Central memory CD8-positive, alpha-beta T cell (primary cell): ENCODE measurements around the gene FAM187B.
"Not testable (repeated sequence)": the region's sequence is repeated elsewhere in the genome, so short reads cannot be mapped to it uniquely, and the experiment has no call there.

Experiments
- ATAC-seq: fragments of 150-1000 bp; cut with Tn5 transposase; replicated peaks from 2 replicates; pipeline ENCODE4 v1.10.0; 2022; ENCODE audit warnings: mild to moderate bottlenecking, moderate FRiP score, moderate number of reproducible peaks; ENCODE audit not compliant: poor library complexity, severe bottlenecking; ENCODE audit errors: extremely low read depth
- DNase-seq, 2 donors: peaks; one replicate each; pipeline ENCODE4 v3.0.0; 2021; ENCODE audit warnings: low spot score in 2 of 2
- H3K27ac Mint-ChIP-seq: one replicate; pipeline ENCODE4 v1.8.0; 2022; ENCODE audit warnings: low read depth, mild to moderate bottlenecking, moderate library complexity, mixed read lengths
- H3K27me3 Mint-ChIP-seq: one replicate; pipeline ENCODE4 v1.8.0; 2022; ENCODE audit warnings: mixed read lengths
- H3K36me3 Mint-ChIP-seq: one replicate; pipeline ENCODE4 v1.8.0; 2022; ENCODE audit warnings: mild to moderate bottlenecking, moderate library complexity, mixed read lengths; ENCODE audit not compliant: insufficient read depth
- H3K4me1 Mint-ChIP-seq: one replicate; pipeline ENCODE4 v1.8.0; 2022; ENCODE audit warnings: mixed read lengths
- H3K4me3 Mint-ChIP-seq: one replicate; pipeline ENCODE4 v1.8.0; 2022; ENCODE audit warnings: mild to moderate bottlenecking, moderate library complexity, mixed read lengths
- H3K9me3 Mint-ChIP-seq: one replicate; pipeline ENCODE4 v1.8.0; 2022; ENCODE audit warnings: mixed read lengths

The FAM187B gene

DNA sequence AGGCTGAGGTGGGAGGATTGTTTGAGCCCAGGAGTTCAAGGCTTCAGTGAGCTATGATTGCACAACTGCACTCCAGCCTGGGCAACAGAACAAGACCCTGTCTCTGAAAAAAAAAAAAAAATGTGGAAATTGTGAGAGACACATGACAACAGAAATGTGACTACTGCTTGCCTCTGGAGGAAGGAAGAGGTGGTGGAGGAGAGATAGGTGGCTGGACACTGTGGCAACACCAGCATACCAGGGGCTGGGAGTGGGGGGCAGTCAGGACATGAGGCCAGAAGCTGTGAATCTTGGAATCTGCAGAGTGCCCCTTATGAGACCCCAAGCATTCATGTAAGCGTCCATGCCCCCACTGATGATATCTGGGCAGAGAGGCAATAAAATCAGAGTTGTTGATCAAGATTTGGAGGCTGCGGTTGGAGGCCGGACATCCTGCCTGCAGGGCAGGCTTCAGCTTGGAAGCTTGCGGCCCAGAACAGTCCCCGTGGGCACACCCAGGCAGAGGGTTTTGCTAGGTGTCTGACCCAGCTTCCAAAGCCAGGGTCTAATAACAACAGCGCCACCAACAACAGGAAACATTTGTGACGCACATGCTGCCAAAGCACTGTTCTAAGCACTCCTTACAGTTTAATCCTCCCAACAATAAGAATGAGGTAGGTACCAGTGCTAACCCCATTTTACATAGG lies 16.9 kb downstream of the FAM187B start:
- Mint-ChIP-seq H3K36me3 (peaks cover 21% of the 10 kb centered on the region), H3K27ac (peak overlapping the region; percentile 100), H3K4me3 (peak overlapping the region; percentile 78), H3K4me1 (peaks cover 63% of the 10 kb centered on the region), H3K27me3 (no peaks in the 10 kb centered on the region), H3K9me3 (no peaks in the 10 kb centered on the region)
- DNase-seq (peak; percentile 73 to 87), ATAC-seq (peak; percentile 57)

DNA sequence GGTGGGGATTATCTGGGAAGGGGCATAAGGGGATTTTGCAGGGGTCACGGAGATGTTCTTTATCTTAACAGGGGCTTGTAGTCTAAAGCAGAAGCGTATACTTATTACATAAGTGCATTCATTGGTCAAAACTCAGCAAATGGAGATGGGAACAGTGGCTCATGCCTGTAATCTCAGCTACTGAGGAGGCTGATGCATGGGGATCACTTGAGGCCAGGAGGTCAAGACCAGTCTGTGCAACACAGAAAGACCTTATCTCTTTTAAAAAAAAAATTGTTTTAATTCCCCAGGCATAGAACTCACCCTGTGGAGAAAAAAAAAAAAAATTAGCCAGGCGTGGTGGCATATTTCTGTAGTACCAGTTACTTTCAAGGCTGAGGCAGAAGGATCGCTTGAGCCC lies 18.9 kb downstream of the FAM187B start:
- Mint-ChIP-seq H3K36me3 (peaks cover 21% of the 10 kb centered on the region), H3K9me3 (no peaks in the 10 kb centered on the region), H3K4me1 (peaks cover 65% of the 10 kb centered on the region), H3K27me3 (no peaks in the 10 kb centered on the region), H3K27ac (peak overlapping the region; percentile 100), H3K4me3 (no peak overlapping the region)
- no peak for DNase-seq
- ATAC-seq, result no peak

DNA sequence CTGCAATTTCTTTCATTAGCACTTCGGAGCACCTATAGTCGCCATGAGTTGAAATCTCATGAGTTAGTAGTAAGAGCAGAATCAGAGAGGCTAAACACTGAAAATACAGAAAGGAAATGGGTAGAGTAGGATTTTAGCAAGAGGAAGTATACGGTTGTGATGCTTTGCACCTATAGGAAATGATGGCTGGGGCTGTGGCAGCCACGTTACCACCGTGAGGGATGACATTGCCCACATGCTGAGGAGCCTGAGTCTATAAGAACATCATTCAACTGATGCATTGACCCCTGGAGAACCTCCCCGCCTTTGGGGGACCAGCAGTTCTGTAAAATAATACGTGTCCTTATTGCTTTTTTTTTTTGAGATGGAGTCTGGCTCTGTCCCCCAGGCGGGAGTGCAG lies 20.4 kb downstream of the FAM187B start:
- DNase-seq (no peak), ATAC-seq (no peak)
- Mint-ChIP-seq H3K27me3 (no peaks in the 10 kb centered on the region), H3K4me1 (peaks cover 70% of the 10 kb centered on the region), H3K36me3 (peaks cover 16% of the 10 kb centered on the region), H3K4me3 (no peak overlapping the region), H3K9me3 (no peaks in the 10 kb centered on the region), H3K27ac (peak overlapping the region; percentile 92)

GRCh38 chr19:35207391-35207871 lies 21.1 kb downstream of the FAM187B start:
- H3K27ac Mint-ChIP-seq, result peak overlapping the region; percentile 92
- no peaks in the 10 kb centered on the region for H3K9me3 Mint-ChIP-seq
- ATAC-seq, result no peak
- peaks cover 16% of the 10 kb centered on the region for H3K36me3 Mint-ChIP-seq
- H3K4me3 Mint-ChIP-seq, result no peak overlapping the region
- H3K4me1 Mint-ChIP-seq, result peaks cover 67% of the 10 kb centered on the region
- DNase-seq, result no peak
- H3K27me3 Mint-ChIP-seq, result no peaks in the 10 kb centered on the region

DNA sequence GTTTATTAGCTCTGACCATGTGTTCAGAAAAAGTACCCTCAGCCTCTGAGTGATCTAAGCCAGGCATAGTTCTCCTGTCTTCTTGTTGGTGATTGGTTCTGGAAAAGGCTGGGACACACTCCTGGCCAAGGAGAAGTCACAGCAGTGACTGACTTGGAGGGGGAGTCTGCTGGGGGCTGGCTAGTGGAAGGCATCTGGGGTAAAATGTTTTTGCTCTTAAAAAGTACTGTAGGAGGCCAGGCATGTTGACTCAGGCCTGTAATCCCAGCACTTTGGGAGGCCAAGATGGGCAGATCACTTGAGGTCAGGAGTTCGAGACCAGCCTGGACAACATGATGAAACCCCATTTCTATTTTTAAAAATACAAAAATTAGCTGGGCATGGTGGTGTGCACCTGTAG lies 21.7 kb downstream of the FAM187B start:
- ATAC-seq, result no peak
- H3K27me3 Mint-ChIP-seq, result no peaks in the 10 kb centered on the region
- H3K36me3 Mint-ChIP-seq, result peaks cover 12% of the 10 kb centered on the region
- peak overlapping the region; percentile 63 for H3K4me3 Mint-ChIP-seq
- H3K4me1 Mint-ChIP-seq, result peaks cover 62% of the 10 kb centered on the region
- no peaks in the 10 kb centered on the region for H3K9me3 Mint-ChIP-seq
- peak overlapping the region; percentile 92 for H3K27ac Mint-ChIP-seq
- no peak for DNase-seq

GRCh38 chr19:35206379-35206778 lies 22.2 kb downstream of the FAM187B start:
- peaks cover 8% of the 10 kb centered on the region for H3K36me3 Mint-ChIP-seq
- peak overlapping the region; percentile 63 for H3K4me3 Mint-ChIP-seq
- peaks cover 60% of the 10 kb centered on the region for H3K4me1 Mint-ChIP-seq
- DNase-seq (peak in 1 of 2 donors; percentile 63), ATAC-seq (peak; percentile 37)
- no peaks in the 10 kb centered on the region for H3K9me3 Mint-ChIP-seq
- no peaks in the 10 kb centered on the region for H3K27me3 Mint-ChIP-seq
- H3K27ac Mint-ChIP-seq, result peak overlapping the region; percentile 92

DNA sequence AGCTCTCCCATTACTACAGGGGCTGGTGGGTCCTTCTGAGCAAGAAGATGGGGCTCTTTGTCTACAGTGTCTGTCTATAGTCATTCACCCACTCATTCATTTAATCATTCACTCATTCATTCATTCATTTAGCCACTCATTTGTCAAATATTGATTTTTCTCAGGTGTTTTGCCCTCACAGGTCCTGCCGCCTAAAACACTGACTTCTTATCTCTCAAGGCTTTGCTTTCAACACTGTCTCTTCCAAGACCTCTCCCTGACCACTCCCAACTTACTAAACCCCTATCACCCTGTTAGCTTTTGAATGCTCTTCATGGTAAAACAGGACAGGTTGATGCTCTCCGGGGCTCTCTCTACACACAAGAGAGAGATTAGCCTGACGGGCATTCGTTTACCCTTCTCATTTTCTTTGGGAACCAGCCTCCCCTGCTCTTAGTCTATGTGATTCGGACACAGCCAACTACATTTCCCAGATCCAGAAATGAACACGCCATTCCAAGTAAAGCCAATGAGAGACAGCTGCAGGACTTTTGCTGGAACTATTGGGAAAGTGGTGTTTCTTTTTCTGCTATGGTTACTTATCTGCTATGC lies 22.7 kb downstream of the FAM187B start:
- H3K9me3 Mint-ChIP-seq, result no peaks in the 10 kb centered on the region
- peak overlapping the region; percentile 63 for H3K4me3 Mint-ChIP-seq
- peaks cover 57% of the 10 kb centered on the region for H3K4me1 Mint-ChIP-seq
- no peak for DNase-seq
- H3K36me3 Mint-ChIP-seq, result peaks cover 5% of the 10 kb centered on the region
- no peaks in the 10 kb centered on the region for H3K27me3 Mint-ChIP-seq
- H3K27ac Mint-ChIP-seq, result peak overlapping the region; percentile 92
- ATAC-seq, result no peak

DNA sequence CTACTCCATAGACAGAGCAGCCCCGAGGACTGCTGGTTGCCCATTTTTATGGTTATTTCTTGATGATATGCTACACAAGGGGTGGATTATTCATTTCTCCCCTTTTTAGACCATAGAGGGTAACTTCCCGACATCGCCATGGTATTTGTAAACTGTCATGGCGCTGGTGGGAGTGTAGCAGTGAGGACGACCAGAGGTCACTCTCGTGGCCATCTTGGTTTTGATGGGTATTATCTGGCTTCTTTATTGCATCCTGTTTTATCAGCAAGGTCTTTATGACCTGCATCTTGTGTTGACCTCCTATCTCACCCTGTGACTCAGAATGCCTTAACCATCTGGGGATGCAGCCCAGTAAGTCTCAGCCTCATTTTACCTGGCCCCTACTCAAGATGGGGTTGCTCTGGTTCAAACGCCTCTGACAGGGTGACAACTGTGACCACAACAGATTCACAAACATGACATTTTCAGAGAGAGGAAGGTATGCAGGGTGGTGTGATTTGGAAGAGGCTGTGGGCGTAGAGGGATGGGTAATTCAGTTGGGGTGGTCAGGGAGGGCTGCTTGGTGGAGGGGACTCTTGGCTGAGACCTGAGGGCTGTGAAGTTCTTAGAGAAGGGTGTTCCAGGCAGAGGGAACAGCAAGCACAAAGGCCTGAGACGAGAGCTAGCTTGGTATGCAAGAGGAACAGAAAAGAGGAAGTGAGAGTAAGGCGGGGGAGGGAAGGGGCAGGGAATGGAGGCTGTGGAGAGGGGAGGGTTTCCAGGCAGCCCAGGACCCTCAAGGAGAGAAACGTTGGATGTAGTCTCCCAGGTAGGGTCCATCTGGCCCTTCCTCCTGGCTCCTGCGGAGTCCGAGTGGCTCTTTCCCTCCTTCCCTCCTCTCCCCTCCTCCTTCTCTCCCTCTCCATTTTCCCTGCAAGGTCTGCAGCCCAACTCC lies 23.5 kb downstream of the FAM187B start:
- no peak for ATAC-seq

GRCh38 chr19:35202722-35203688 lies 25.5 kb downstream of the FAM187B start:
- Mint-ChIP-seq H3K27me3 (no peaks in the 10 kb centered on the region), H3K4me1 (peaks cover 59% of the 10 kb centered on the region), H3K36me3 (peaks cover 2% of the 10 kb centered on the region), H3K27ac (peak overlapping the region; percentile 92), H3K4me3 (no peak overlapping the region), H3K9me3 (no peaks in the 10 kb centered on the region)
- DNase-seq (no peak), ATAC-seq (no peak)

More for the DNA sequence above, 23.5 kb downstream of the FAM187B start:
- H3K27ac Mint-ChIP-seq, result peak overlapping the region; percentile 92
- H3K4me3 Mint-ChIP-seq, result no peak overlapping the region
- H3K36me3 Mint-ChIP-seq, result peaks cover 2% of the 10 kb centered on the region
- no peaks in the 10 kb centered on the region for H3K9me3 Mint-ChIP-seq
- no peak for DNase-seq
- peaks cover 53% of the 10 kb centered on the region for H3K4me1 Mint-ChIP-seq
- no peaks in the 10 kb centered on the region for H3K27me3 Mint-ChIP-seq

DNA sequence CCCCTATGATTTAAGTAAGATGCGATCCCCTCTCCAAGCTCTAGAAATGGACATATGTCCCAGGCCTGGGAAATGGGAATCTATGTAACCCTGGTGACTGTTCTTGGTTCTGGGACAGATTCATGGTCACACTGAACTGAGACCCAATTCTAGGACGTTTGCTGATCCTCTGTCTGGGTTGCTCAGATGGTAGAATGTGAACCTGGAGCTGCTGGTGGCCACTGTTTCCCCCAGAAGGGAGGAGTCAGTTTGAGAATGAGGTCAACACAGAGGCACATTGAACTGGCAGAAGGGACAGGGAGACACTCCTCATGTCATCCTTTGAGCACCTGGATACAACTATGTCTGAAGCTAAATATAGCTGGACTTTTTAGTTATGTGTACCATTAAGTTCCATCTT lies 29.1 kb downstream of the FAM187B start:
- Mint-ChIP-seq H3K4me1 (peaks cover 32% of the 10 kb centered on the region), H3K36me3 (peaks cover 2% of the 10 kb centered on the region), H3K27ac (no peak overlapping the region), H3K4me3 (no peak overlapping the region), H3K27me3 (no peaks in the 10 kb centered on the region), H3K9me3 (no peaks in the 10 kb centered on the region)
- DNase-seq, result no peak
- no peak for ATAC-seq

DNA sequence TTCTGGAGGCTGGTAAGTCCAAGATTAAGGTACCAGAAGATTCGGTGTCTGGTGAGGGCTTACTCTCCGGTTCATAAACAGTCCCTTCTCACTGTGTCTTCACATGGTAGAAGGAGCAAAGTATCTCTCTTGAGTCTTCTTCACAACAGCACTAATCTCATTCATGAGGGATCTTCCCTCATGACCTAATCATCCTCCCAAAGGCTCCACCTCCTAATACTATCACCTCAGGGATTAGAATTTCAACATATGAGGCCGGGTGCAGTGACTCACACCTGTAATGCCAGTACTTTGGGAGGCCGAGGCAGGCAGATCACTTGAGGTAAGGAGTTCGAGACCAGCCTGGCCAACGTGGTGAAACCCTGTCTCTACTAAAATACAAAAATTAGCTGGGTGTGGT lies 31.7 kb downstream of the FAM187B start:
- DNase-seq, H3K36me3 Mint-ChIP-seq, H3K4me3 Mint-ChIP-seq, ATAC-seq, H3K9me3 Mint-ChIP-seq, H3K27ac Mint-ChIP-seq: not testable (repeated sequence)
- peaks cover 21% of the 10 kb centered on the region for H3K4me1 Mint-ChIP-seq
- peaks cover 14% of the 10 kb centered on the region for H3K27me3 Mint-ChIP-seq

DNA sequence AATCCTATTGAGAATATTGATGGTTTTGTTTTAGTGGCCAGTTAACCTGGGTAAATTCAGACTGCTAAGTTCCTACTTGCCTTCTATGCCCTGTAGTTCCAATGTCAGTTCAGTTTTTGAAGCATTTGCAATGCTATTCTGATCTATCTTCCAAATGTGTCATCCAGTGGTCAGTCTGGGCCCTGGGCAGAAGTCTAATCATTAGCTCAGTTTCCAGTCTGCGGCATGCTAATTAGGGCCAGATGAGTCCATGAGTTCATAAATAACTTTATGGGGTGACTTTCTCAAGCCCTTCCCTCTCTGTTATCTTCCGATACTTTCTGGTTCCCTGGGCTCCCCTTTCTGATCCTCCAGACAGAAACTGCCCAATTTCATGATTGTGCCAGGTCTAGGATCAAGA lies 32.7 kb downstream of the FAM187B start:
- H3K4me3 Mint-ChIP-seq, result no peak overlapping the region
- H3K27me3 Mint-ChIP-seq, result peaks cover 14% of the 10 kb centered on the region
- peaks cover 15% of the 10 kb centered on the region for H3K4me1 Mint-ChIP-seq
- DNase-seq (no peak), ATAC-seq (no peak)
- no peak overlapping the region for H3K27ac Mint-ChIP-seq
- peaks cover 1% of the 10 kb centered on the region for H3K36me3 Mint-ChIP-seq
- no peaks in the 10 kb centered on the region for H3K9me3 Mint-ChIP-seq
